ENCODE results near the gene NUDT12. TPM values are rescaled to one million over a fixed set of nuclear protein-coding genes. Genes with fewer than 3 reads are reported as not detected.

The NUDT12 gene
- polyA plus RNA-seq, 3 donors = 0.08 to 1.1 (median 0.11) TPM

- peaks cover 1 to 6% (median 3%) of the 10 kb centered on the region in 3 donors for H3K27me3 Mint-ChIP-seq (ENCODE audit: low read depth in 3 of 3)
- no peak for DNase-seq
- no peak overlapping the region for H3K27ac ChIP-seq (ENCODE audit: low read depth in 1 of 2, low read length in 2 of 2)
- no peak overlapping the region for H3K9ac ChIP-seq (ENCODE audit: insufficient read depth, low read length, poor library complexity, severe bottlenecking)
- H3K79me2 ChIP-seq (ENCODE audit: insufficient read depth, low read length) = no peaks in the 10 kb centered on the region
- H3K9me3 Mint-ChIP-seq = peaks cover 0 to 6% (median 0%) of the 10 kb centered on the region in 7 donors
- no peaks in the 10 kb centered on the region for H3K9me3 ChIP-seq (replicated peaks in 1 of 2; ENCODE audit: control insufficient read depth in 1 of 2, insufficient read depth in 1 of 2, low read length in 2 of 2)
- H3K36me3 Mint-ChIP-seq = no peaks in the 10 kb centered on the region
- H3K36me3 ChIP-seq (replicated peaks in 1 of 2; ENCODE audit: control insufficient read depth in 1 of 2, insufficient read depth in 2 of 2, low read length in 2 of 2) = no peaks in the 10 kb centered on the region
- no peak overlapping the region for H3K4me3 ChIP-seq (replicated peaks in 1 of 3; ENCODE audit: low read depth in 2 of 3, low read length in 3 of 3)
- H3K27ac Mint-ChIP-seq = no peak overlapping the region
- H3K4me3 Mint-ChIP-seq = no peak overlapping the region
- H3K4me1 ChIP-seq (ENCODE audit: control insufficient read depth in 1 of 2, insufficient read depth in 2 of 2, low read length in 2 of 2) = peaks cover 5 to 9% of the 10 kb centered on the region in 2 donors
- TF ChIP-seq, protein P1, sequence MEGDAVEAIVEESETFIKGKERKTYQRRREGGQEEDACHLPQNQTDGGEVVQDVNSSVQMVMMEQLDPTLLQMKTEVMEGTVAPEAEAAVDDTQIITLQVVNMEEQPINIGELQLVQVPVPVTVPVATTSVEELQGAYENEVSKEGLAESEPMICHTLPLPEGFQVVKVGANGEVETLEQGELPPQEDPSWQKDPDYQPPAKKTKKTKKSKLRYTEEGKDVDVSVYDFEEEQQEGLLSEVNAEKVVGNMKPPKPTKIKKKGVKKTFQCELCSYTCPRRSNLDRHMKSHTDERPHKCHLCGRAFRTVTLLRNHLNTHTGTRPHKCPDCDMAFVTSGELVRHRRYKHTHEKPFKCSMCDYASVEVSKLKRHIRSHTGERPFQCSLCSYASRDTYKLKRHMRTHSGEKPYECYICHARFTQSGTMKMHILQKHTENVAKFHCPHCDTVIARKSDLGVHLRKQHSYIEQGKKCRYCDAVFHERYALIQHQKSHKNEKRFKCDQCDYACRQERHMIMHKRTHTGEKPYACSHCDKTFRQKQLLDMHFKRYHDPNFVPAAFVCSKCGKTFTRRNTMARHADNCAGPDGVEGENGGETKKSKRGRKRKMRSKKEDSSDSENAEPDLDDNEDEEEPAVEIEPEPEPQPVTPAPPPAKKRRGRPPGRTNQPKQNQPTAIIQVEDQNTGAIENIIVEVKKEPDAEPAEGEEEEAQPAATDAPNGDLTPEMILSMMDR (IDR thresholded peaks at IDR 0.05) = no peak
- intact Hi-C loops (cut with micrococcal nuclease) = no loop called here
- H2AFZ ChIP-seq (ENCODE audit: insufficient read depth, low read depth, low read length, poor library complexity, severe bottlenecking) = no peak overlapping the region
- H3K4me2 ChIP-seq (replicated peaks; ENCODE audit: extremely low read depth, low read length, poor library complexity, severe bottlenecking) = no peak overlapping the region
- no CpG with 5 or more reads among the region's 4 CpGs for WGBS (ENCODE audit: insufficient coverage)
- no peaks in the 10 kb centered on the region for H4K20me1 ChIP-seq (ENCODE audit: insufficient read depth, low read length)
- H3K4me1 Mint-ChIP-seq = peaks cover 16% of the 10 kb centered on the region
- H3K27me3 ChIP-seq (ENCODE audit: control insufficient read depth in 2 of 2, insufficient read depth in 2 of 2, low read length in 2 of 2) = no peaks in the 10 kb centered on the region
These were observed 3.1 kb upstream of the NUDT12 start for GRCh38 chr5:103565719-103566118.

DNA sequence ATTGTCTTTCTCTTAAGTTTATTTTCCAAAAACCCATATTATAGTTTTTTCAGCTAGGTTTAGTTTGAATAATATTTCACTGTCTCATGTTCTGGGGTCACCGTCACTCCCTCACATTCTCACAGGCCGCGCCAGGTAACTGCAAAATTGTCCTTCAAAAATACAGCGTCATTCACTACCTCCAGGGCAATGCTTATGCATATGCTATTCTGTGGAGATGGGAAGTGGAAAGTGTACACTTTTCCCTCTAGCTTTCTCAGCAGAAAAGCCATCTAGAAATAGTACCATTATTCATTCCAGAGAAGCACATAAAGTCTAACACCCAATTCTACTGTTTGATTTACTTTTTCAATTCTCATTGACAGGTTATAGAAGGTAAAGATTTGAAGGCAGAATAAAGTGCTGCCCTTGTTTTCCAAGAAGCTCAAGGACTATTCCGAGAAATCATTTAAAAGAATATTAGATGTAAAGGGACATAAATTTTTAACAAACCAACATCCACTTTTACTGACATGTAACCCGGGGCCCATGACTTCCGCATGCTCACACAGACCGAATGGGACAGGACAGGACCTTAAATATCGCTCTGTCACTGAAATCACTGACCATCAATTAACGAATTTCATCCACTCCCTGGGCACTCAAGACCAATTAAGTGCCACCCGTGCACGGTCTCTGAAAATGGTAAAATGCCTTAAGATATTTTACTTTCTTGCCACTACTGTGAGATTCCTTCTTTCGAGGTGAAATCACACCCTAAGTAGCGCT is 720 bp downstream of the NUDT12 start:
- Mint-ChIP-seq H3K27me3 (ENCODE audit: low read depth in 3 of 3) (peaks cover 0 to 3% (median 2%) of the 10 kb centered on the region in 3 donors), H3K4me1 (peaks cover 16% of the 10 kb centered on the region), H3K9me3 (peaks cover 0 to 2% (median 0%) of the 10 kb centered on the region in 7 donors), H3K4me3 (peak overlapping the region; percentile 97 to 99), H3K36me3 (peaks cover 0 to 2% of the 10 kb centered on the region in 2 donors), H3K27ac (peak overlapping the region in 3 of 7 donors; percentile 13 to 87 (median 80))
- Histone ChIP-seq H3K9me3 (replicated peaks in 1 of 2; ENCODE audit: control insufficient read depth in 1 of 2, insufficient read depth in 1 of 2, low read length in 2 of 2) (no peaks in the 10 kb centered on the region), H3K9ac (ENCODE audit: insufficient read depth, low read length, poor library complexity, severe bottlenecking) (peak overlapping the region; percentile 71), H3K4me1 (ENCODE audit: control insufficient read depth in 1 of 2, insufficient read depth in 2 of 2, low read length in 2 of 2) (peaks cover 5 to 9% of the 10 kb centered on the region in 2 donors), H3K4me3 (replicated peaks in 1 of 3; ENCODE audit: low read depth in 2 of 3, low read length in 3 of 3) (peak overlapping the region; percentile 54 to 89 (median 88)), H3K4me2 (replicated peaks; ENCODE audit: extremely low read depth, low read length, poor library complexity, severe bottlenecking) (peak overlapping the region; percentile 79), H3K79me2 (ENCODE audit: insufficient read depth, low read length) (no peaks in the 10 kb centered on the region), H3K27me3 (ENCODE audit: control insufficient read depth in 2 of 2, insufficient read depth in 2 of 2, low read length in 2 of 2) (no peaks in the 10 kb centered on the region), H3K36me3 (replicated peaks in 1 of 2; ENCODE audit: control insufficient read depth in 1 of 2, insufficient read depth in 2 of 2, low read length in 2 of 2) (no peaks in the 10 kb centered on the region), H3K27ac (ENCODE audit: low read depth in 1 of 2, low read length in 2 of 2) (peak overlapping the region in 1 of 2 donors; percentile 49), H2AFZ (ENCODE audit: insufficient read depth, low read depth, low read length, poor library complexity, severe bottlenecking) (peak overlapping the region; percentile 92), H4K20me1 (ENCODE audit: insufficient read depth, low read length) (no peaks in the 10 kb centered on the region)
- TF ChIP-seq, protein P1 (IDR thresholded peaks at IDR 0.05) = no peak
- intact Hi-C loops (cut with micrococcal nuclease) = no loop called here
- 0% methylated on average over 5 of the region's 14 CpGs for WGBS (ENCODE audit: insufficient coverage)
- peak; percentile 0 to 9 (median 3) for DNase-seq

Data from CD14-positive monocyte (primary cell).